Activated T-helper 17 cell treated with anti-CD3 and anti-CD28 coated beads, Interleukin-2, amount 50 U/mL, for 72 hours (primary cell): ENCODE data around the gene TEAD1. TPM values are rescaled to one million over a fixed set of nuclear protein-coding genes. Genes with fewer than 3 reads are reported as not detected.

Source experiments
- ATAC-seq: fragments of 150-1000 bp; cut with Tn5 transposase; replicated peaks from 2 replicates; pipeline ENCODE4 v1.10.0; 2021; ENCODE audit warnings: mild to moderate bottlenecking, moderate library complexity
- H3K27ac Mint-ChIP-seq: one replicate; pipeline ENCODE4 v1.8.0; 2022; ENCODE audit warnings: mixed read lengths
- H3K27me3 Mint-ChIP-seq: one replicate; pipeline ENCODE4 v1.8.0; 2022; ENCODE audit warnings: mixed read lengths
- H3K36me3 Mint-ChIP-seq: one replicate; pipeline ENCODE4 v1.8.0; 2022; ENCODE audit warnings: low read depth, mild to moderate bottlenecking, mixed read lengths
- H3K4me1 Mint-ChIP-seq: one replicate; pipeline ENCODE4 v1.8.0; 2022; ENCODE audit warnings: mixed read lengths
- H3K4me3 Mint-ChIP-seq: one replicate; pipeline ENCODE4 v1.8.0; 2022; ENCODE audit warnings: mild to moderate bottlenecking, mixed read lengths
- H3K9me3 Mint-ChIP-seq: one replicate; pipeline ENCODE4 v1.8.0; 2022; ENCODE audit warnings: mixed read lengths
- total RNA-seq, 2 donors: library from RNA; stranded (reverse); gene quantifications; one replicate each; pipeline ENCODE4 v1.2.3, GENCODE V29; 2022

TEAD1 gene
- total RNA-seq, 2 donors from 2014 or later = 1.2 to 1.6 TPM

- no peaks in the 10 kb centered on the region for H3K36me3 Mint-ChIP-seq
- peak; percentile 48 for ATAC-seq
- H3K27ac Mint-ChIP-seq = no peak overlapping the region
- peaks cover 19% of the 10 kb centered on the region for H3K27me3 Mint-ChIP-seq
- H3K4me1 Mint-ChIP-seq = no peaks in the 10 kb centered on the region
- no peak overlapping the region for H3K4me3 Mint-ChIP-seq
- no peaks in the 10 kb centered on the region for H3K9me3 Mint-ChIP-seq
These were observed 97.7 kb downstream of the TEAD1 start for GRCh38 chr11:12771875-12772274.

- peaks cover 19% of the 10 kb centered on the region for H3K27me3 Mint-ChIP-seq
- no peak overlapping the region for H3K27ac Mint-ChIP-seq
- H3K9me3 Mint-ChIP-seq = no peaks in the 10 kb centered on the region
- H3K36me3 Mint-ChIP-seq = no peaks in the 10 kb centered on the region
- H3K4me3 Mint-ChIP-seq = no peak overlapping the region
- no peaks in the 10 kb centered on the region for H3K4me1 Mint-ChIP-seq
- ATAC-seq = no peak
These were observed 98.1 kb downstream of the TEAD1 start for GRCh38 chr11:12772324-12772723.

- Mint-ChIP-seq H3K9me3 (no peaks in the 10 kb centered on the region), H3K4me3 (no peak overlapping the region), H3K27ac (no peak overlapping the region), H3K27me3 (peaks cover 15% of the 10 kb centered on the region), H3K36me3 (no peaks in the 10 kb centered on the region), H3K4me1 (no peaks in the 10 kb centered on the region)
- no peak for ATAC-seq
These were observed 99.4 kb downstream of the TEAD1 start for GRCh38 chr11:12773591-12773990.

- no peak overlapping the region for H3K27ac Mint-ChIP-seq
- no peaks in the 10 kb centered on the region for H3K36me3 Mint-ChIP-seq
These were observed 101.7 kb downstream of the TEAD1 start for GRCh38 chr11:12775955-12776354.

GRCh38 chr11:12777208-12777874 lies 103.1 kb downstream of the TEAD1 start:
- peaks cover 25% of the 10 kb centered on the region for H3K27me3 Mint-ChIP-seq

More at GRCh38 chr11:12775955-12776354, 101.7 kb downstream of the TEAD1 start:
- Mint-ChIP-seq H3K9me3 (no peaks in the 10 kb centered on the region), H3K4me3 (no peak overlapping the region), H3K4me1 (no peaks in the 10 kb centered on the region), H3K27me3 (peaks cover 25% of the 10 kb centered on the region)
- no peak for ATAC-seq

GRCh38 chr11:12778240-12778905 lies 104.2 kb downstream of the TEAD1 start:
- no peaks in the 10 kb centered on the region for H3K4me1 Mint-ChIP-seq
- no peak for ATAC-seq
- H3K9me3 Mint-ChIP-seq = no peaks in the 10 kb centered on the region
- H3K27me3 Mint-ChIP-seq = peaks cover 25% of the 10 kb centered on the region
- H3K36me3 Mint-ChIP-seq = no peaks in the 10 kb centered on the region
- no peak overlapping the region for H3K4me3 Mint-ChIP-seq
- no peak overlapping the region for H3K27ac Mint-ChIP-seq

More at GRCh38 chr11:12777208-12777874, 103.1 kb downstream of the TEAD1 start:
- Mint-ChIP-seq H3K36me3 (no peaks in the 10 kb centered on the region), H3K4me3 (no peak overlapping the region), H3K4me1 (no peaks in the 10 kb centered on the region), H3K27ac (no peak overlapping the region), H3K9me3 (no peaks in the 10 kb centered on the region)
- no peak for ATAC-seq

GRCh38 chr11:12783765-12784164 lies 109.5 kb downstream of the TEAD1 start:
- H3K4me1 Mint-ChIP-seq = no peaks in the 10 kb centered on the region
- ATAC-seq = no peak
- H3K27ac Mint-ChIP-seq = no peak overlapping the region
- H3K9me3 Mint-ChIP-seq = no peaks in the 10 kb centered on the region
- H3K4me3 Mint-ChIP-seq = no peak overlapping the region
- H3K27me3 Mint-ChIP-seq = peaks cover 18% of the 10 kb centered on the region
- no peaks in the 10 kb centered on the region for H3K36me3 Mint-ChIP-seq

- H3K4me1 Mint-ChIP-seq = no peaks in the 10 kb centered on the region
- no peak overlapping the region for H3K4me3 Mint-ChIP-seq
- no peak overlapping the region for H3K27ac Mint-ChIP-seq
- H3K9me3 Mint-ChIP-seq = no peaks in the 10 kb centered on the region
- ATAC-seq = no peak
- no peaks in the 10 kb centered on the region for H3K36me3 Mint-ChIP-seq
- H3K27me3 Mint-ChIP-seq = peaks cover 12% of the 10 kb centered on the region
These were observed 110.2 kb downstream of the TEAD1 start for GRCh38 chr11:12784445-12784844.

GRCh38 chr11:12784987-12785386 lies 110.8 kb downstream of the TEAD1 start:
- Mint-ChIP-seq H3K4me1 (no peaks in the 10 kb centered on the region), H3K27ac (no peak overlapping the region), H3K27me3 (peaks cover 8% of the 10 kb centered on the region), H3K9me3 (no peaks in the 10 kb centered on the region), H3K36me3 (no peaks in the 10 kb centered on the region), H3K4me3 (no peak overlapping the region)
- no peak for ATAC-seq

- ATAC-seq = no peak
- Mint-ChIP-seq H3K36me3 (no peaks in the 10 kb centered on the region), H3K27ac (no peak overlapping the region)
These were observed 111.7 kb downstream of the TEAD1 start for GRCh38 chr11:12785901-12786300.

GRCh38 chr11:12786450-12786849 lies 112.2 kb downstream of the TEAD1 start:
- Mint-ChIP-seq H3K36me3 (no peaks in the 10 kb centered on the region), H3K9me3 (no peaks in the 10 kb centered on the region), H3K4me3 (no peak overlapping the region), H3K27me3 (peaks cover 8% of the 10 kb centered on the region), H3K27ac (no peak overlapping the region), H3K4me1 (no peaks in the 10 kb centered on the region)
- no peak for ATAC-seq

More at GRCh38 chr11:12785901-12786300, 111.7 kb downstream of the TEAD1 start:
- no peak overlapping the region for H3K4me3 Mint-ChIP-seq
- H3K9me3 Mint-ChIP-seq = no peaks in the 10 kb centered on the region
- H3K4me1 Mint-ChIP-seq = no peaks in the 10 kb centered on the region
- H3K27me3 Mint-ChIP-seq = peaks cover 8% of the 10 kb centered on the region

GRCh38 chr11:12786891-12787290 lies 112.7 kb downstream of the TEAD1 start:
- no peak overlapping the region for H3K27ac Mint-ChIP-seq
- H3K36me3 Mint-ChIP-seq = no peaks in the 10 kb centered on the region
- ATAC-seq = no peak
- no peak overlapping the region for H3K4me3 Mint-ChIP-seq
- H3K9me3 Mint-ChIP-seq = no peaks in the 10 kb centered on the region
- peaks cover 8% of the 10 kb centered on the region for H3K27me3 Mint-ChIP-seq
- H3K4me1 Mint-ChIP-seq = no peaks in the 10 kb centered on the region

- Mint-ChIP-seq H3K9me3 (no peaks in the 10 kb centered on the region), H3K4me1 (no peaks in the 10 kb centered on the region)
These were observed 113.6 kb downstream of the TEAD1 start for GRCh38 chr11:12787847-12788246.

GRCh38 chr11:12789054-12789453 lies 114.8 kb downstream of the TEAD1 start:
- peaks cover under 1% of the 10 kb centered on the region for H3K27me3 Mint-ChIP-seq
- no peak overlapping the region for H3K4me3 Mint-ChIP-seq
- no peaks in the 10 kb centered on the region for H3K36me3 Mint-ChIP-seq
- H3K4me1 Mint-ChIP-seq = no peaks in the 10 kb centered on the region
- H3K27ac Mint-ChIP-seq = no peak overlapping the region
- ATAC-seq = no peak
- H3K9me3 Mint-ChIP-seq = no peaks in the 10 kb centered on the region

More at GRCh38 chr11:12787847-12788246, 113.6 kb downstream of the TEAD1 start:
- ATAC-seq = no peak
- Mint-ChIP-seq H3K36me3 (no peaks in the 10 kb centered on the region), H3K27me3 (peaks cover 8% of the 10 kb centered on the region), H3K4me3 (no peak overlapping the region), H3K27ac (no peak overlapping the region)

GRCh38 chr11:12789596-12790215 lies 115.5 kb downstream of the TEAD1 start:
- no peak for ATAC-seq
- H3K4me1 Mint-ChIP-seq = no peaks in the 10 kb centered on the region
- H3K9me3 Mint-ChIP-seq = no peaks in the 10 kb centered on the region
- no peak overlapping the region for H3K4me3 Mint-ChIP-seq
- no peak overlapping the region for H3K27ac Mint-ChIP-seq
- no peaks in the 10 kb centered on the region for H3K27me3 Mint-ChIP-seq
- H3K36me3 Mint-ChIP-seq = no peaks in the 10 kb centered on the region
